Measurements from ENCODE around the gene PDIA2.

Gene PDIA2

DNA sequence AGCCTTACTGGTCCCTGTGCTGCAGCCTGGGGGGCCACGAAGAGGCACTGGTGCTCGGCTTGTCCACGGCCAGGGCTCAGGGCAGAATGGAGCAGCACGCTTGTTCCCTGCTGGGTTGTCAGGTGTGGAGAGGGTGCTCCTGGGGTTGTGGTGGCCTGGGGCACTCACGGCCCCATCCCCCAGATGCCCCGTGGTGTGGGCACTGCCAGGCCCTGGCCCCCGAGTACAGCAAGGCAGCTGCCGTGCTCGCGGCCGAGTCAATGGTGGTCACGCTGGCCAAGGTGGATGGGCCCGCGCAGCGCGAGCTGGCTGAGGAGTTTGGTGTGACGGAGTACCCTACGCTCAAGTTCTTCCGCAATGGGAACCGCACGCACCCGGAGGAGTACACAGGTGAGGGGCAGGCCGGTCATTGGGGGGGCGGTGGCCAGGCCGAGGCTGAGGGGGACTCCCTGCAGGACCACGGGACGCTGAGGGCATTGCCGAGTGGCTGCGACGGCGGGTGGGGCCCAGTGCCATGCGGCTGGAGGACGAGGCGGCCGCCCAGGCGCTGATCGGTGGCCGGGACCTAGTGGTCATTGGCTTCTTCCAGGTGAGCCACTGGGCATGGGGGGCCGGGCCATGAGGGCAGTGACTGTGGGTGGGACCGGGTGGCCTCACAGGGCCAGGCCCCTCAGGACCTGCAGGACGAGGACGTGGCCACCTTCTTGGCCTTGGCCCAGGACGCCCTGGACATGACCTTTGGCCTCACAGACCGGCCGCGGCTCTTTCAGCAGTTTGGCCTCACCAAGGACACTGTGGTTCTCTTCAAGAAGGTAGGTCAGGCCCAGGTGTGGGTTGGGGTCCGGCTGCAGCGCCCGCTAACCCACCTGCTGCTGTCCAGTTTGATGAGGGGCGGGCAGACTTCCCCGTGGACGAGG, 1.5 kb downstream of the PDIA2 start (continued):
- TF ChIP-seq, protein P1, sequence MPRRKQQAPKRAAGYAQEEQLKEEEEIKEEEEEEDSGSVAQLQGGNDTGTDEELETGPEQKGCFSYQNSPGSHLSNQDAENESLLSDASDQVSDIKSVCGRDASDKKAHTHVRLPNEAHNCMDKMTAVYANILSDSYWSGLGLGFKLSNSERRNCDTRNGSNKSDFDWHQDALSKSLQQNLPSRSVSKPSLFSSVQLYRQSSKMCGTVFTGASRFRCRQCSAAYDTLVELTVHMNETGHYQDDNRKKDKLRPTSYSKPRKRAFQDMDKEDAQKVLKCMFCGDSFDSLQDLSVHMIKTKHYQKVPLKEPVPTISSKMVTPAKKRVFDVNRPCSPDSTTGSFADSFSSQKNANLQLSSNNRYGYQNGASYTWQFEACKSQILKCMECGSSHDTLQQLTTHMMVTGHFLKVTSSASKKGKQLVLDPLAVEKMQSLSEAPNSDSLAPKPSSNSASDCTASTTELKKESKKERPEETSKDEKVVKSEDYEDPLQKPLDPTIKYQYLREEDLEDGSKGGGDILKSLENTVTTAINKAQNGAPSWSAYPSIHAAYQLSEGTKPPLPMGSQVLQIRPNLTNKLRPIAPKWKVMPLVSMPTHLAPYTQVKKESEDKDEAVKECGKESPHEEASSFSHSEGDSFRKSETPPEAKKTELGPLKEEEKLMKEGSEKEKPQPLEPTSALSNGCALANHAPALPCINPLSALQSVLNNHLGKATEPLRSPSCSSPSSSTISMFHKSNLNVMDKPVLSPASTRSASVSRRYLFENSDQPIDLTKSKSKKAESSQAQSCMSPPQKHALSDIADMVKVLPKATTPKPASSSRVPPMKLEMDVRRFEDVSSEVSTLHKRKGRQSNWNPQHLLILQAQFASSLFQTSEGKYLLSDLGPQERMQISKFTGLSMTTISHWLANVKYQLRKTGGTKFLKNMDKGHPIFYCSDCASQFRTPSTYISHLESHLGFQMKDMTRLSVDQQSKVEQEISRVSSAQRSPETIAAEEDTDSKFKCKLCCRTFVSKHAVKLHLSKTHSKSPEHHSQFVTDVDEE (CRISPR knock-in tag; IDR thresholded peaks at IDR 0.05) = no peak
- no peak for TF ChIP-seq ZFP30 (CRISPR knock-in tag; IDR thresholded peaks at IDR 0.05)
- no peak for TF ChIP-seq TOX (CRISPR knock-in tag; IDR thresholded peaks at IDR 0.05; ENCODE audit: borderline replicate concordance)
- TF ChIP-seq ZNF70 (CRISPR knock-in tag; IDR thresholded peaks at IDR 0.05) = no peak
- no peak for TF ChIP-seq PATZ1 (CRISPR knock-in tag; IDR thresholded peaks at IDR 0.05; ENCODE audit: borderline replicate concordance)
- no peak for TF ChIP-seq PPARA (CRISPR knock-in tag; IDR thresholded peaks at IDR 0.05; ENCODE audit: borderline replicate concordance)

- ATAC-seq = no peak
Measured at GRCh38 chr16:285146-286055, 2.4 kb downstream of the PDIA2 start.

GRCh38 chr16:286491-287297, 3.7 kb downstream of the PDIA2 start:
- no peak for ATAC-seq
- TF ChIP-seq TOX (CRISPR knock-in tag; IDR thresholded peaks at IDR 0.05; ENCODE audit: borderline replicate concordance) (no peak), ZNF565 (CRISPR knock-in tag; conservative IDR thresholded peaks at IDR 0.05; ENCODE audit: low read depth) (no peak), PPARA (CRISPR knock-in tag; IDR thresholded peaks at IDR 0.05; ENCODE audit: borderline replicate concordance) (no peak), SNAI2 (CRISPR knock-in tag; IDR thresholded peaks at IDR 0.05) (no peak), CREB5 (CRISPR knock-in tag; IDR thresholded peaks at IDR 0.05; ENCODE audit: low read depth) (no peak), RARB (CRISPR knock-in tag; IDR thresholded peaks at IDR 0.05) (no peak), TCF4 (CRISPR knock-in tag; IDR thresholded peaks at IDR 0.05; ENCODE audit: borderline replicate concordance) (no peak), BACH2 (CRISPR knock-in tag; IDR thresholded peaks at IDR 0.05; ENCODE audit: borderline replicate concordance) (no peak)

More at GRCh38 chr16:285146-286055, 2.4 kb downstream of the PDIA2 start:
- TF ChIP-seq CSDC2 (CRISPR knock-in tag; IDR thresholded peaks at IDR 0.05) (no peak), TCF4 (CRISPR knock-in tag; IDR thresholded peaks at IDR 0.05; ENCODE audit: borderline replicate concordance) (no peak), ZNF565 (CRISPR knock-in tag; conservative IDR thresholded peaks at IDR 0.05; ENCODE audit: low read depth) (no peak), ARNTL (CRISPR knock-in tag; IDR thresholded peaks at IDR 0.05; ENCODE audit: borderline replicate concordance, low read depth) (no peak)

DNA sequence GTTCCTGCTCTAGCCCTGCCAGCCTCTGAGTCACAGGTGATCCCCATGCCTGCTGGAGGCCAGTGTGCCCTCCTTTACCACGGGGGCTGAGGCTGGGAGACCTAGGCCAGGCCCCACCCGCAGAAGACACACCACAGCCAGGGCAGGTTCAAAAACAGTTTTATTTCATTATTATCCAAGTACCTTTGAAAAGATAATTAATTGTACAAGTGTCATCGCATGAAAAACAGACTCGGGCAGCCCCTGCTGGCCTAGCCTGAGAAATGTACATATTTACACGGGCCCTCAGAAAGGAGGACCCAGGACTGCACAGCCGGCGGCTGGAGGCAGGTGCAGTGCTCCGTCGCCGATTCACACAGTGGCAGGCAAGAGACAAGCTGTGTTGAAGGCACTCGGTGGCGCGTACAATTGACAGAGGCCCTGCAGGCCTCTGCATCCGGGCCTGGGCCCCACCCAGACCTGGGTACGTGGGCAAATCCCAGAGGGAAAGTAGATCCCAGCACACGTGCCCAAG, 4.4 kb downstream of the PDIA2 start:
- ATAC-seq = no peak
- no peak for TF ChIP-seq BACH2 (CRISPR knock-in tag; IDR thresholded peaks at IDR 0.05; ENCODE audit: borderline replicate concordance)

All from SK-N-SH treated with all-trans-retinoic acid at 6 μM for 48 hours (cell line).